IPS DF 4.7 (cell line): ENCODE data around the gene NPM1.
"Not testable (repeated sequence)": the region's sequence is repeated elsewhere in the genome, so short reads cannot be mapped to it uniquely, and the experiment has no call there.

Experiments used
- DNase-seq: peaks from one replicate; pipeline ENCODE4 v3.0.0-alpha.2; 2013; ENCODE audit warnings: low spot score; ENCODE audit errors: extremely low read depth

The NPM1 gene

GRCh38 chr5:171387345-171387969 lies at the start of gene NPM1:
NPM1 (plus strand) TSS chr5:171387849; CDS start chr5:171387949, 100 bp downstream.
- DNase-seq: peak; percentile 88

- no peak for DNase-seq
These were observed 47.6 kb upstream of the NPM1 start for GRCh38 chr5:171340042-171340441.

- no peak for DNase-seq
These were observed 47.2 kb upstream of the NPM1 start for GRCh38 chr5:171340491-171340890.

GRCh38 chr5:171342362-171343111 lies 45.1 kb upstream of the NPM1 start:
- no peak for DNase-seq

- no peak for DNase-seq
These were observed 42.6 kb upstream of the NPM1 start for GRCh38 chr5:171344936-171345608.

GRCh38 chr5:171351536-171352073 lies 36.0 kb upstream of the NPM1 start:
- no peak for DNase-seq

GRCh38 chr5:171355302-171355724 lies 32.3 kb upstream of the NPM1 start:
- DNase-seq: no peak

- DNase-seq: no peak
These were observed 29.8 kb upstream of the NPM1 start for GRCh38 chr5:171357843-171358242.

GRCh38 chr5:171361151-171361550 lies 26.5 kb upstream of the NPM1 start:
- DNase-seq: not testable (repeated sequence)

GRCh38 chr5:171363249-171363648 lies 24.4 kb upstream of the NPM1 start:
- DNase-seq: not testable (repeated sequence)

GRCh38 chr5:171363846-171364245 lies 23.8 kb upstream of the NPM1 start:
- no peak for DNase-seq

GRCh38 chr5:171365351-171365750 lies 22.3 kb upstream of the NPM1 start:
- DNase-seq: no peak

- no peak for DNase-seq
These were observed 21.0 kb upstream of the NPM1 start for GRCh38 chr5:171366645-171367044.

GRCh38 chr5:171367424-171368370 lies 20.0 kb upstream of the NPM1 start:
- no peak for DNase-seq

GRCh38 chr5:171369056-171369455 lies 18.6 kb upstream of the NPM1 start:
- no peak for DNase-seq

- DNase-seq: no peak
These were observed 17.8 kb upstream of the NPM1 start for GRCh38 chr5:171369898-171370297.

GRCh38 chr5:171370881-171371280 lies 16.8 kb upstream of the NPM1 start:
- not testable (repeated sequence) for DNase-seq

- no peak for DNase-seq
These were observed 16.3 kb upstream of the NPM1 start for GRCh38 chr5:171371326-171371725.

GRCh38 chr5:171379961-171380360 lies 7.7 kb upstream of the NPM1 start:
- DNase-seq: no peak

GRCh38 chr5:171384416-171384815 lies 3.2 kb upstream of the NPM1 start:
- not testable (repeated sequence) for DNase-seq

GRCh38 chr5:171384999-171385398 lies 2.6 kb upstream of the NPM1 start:
- DNase-seq: not testable (repeated sequence)
